Stimulated activated naive CD4-positive, alpha-beta T cell (primary cell): ENCODE measurements around the gene NUFIP2.
"Not testable (repeated sequence)": the region's sequence is repeated elsewhere in the genome, so short reads cannot be mapped to it uniquely, and the experiment has no call there.

Experiments
- DNase-seq, 6 experiments: peaks; one replicate each; lab custom pipeline; 2025; lab: John Stamatoyannopoulos, UW

The NUFIP2 gene, protein sequence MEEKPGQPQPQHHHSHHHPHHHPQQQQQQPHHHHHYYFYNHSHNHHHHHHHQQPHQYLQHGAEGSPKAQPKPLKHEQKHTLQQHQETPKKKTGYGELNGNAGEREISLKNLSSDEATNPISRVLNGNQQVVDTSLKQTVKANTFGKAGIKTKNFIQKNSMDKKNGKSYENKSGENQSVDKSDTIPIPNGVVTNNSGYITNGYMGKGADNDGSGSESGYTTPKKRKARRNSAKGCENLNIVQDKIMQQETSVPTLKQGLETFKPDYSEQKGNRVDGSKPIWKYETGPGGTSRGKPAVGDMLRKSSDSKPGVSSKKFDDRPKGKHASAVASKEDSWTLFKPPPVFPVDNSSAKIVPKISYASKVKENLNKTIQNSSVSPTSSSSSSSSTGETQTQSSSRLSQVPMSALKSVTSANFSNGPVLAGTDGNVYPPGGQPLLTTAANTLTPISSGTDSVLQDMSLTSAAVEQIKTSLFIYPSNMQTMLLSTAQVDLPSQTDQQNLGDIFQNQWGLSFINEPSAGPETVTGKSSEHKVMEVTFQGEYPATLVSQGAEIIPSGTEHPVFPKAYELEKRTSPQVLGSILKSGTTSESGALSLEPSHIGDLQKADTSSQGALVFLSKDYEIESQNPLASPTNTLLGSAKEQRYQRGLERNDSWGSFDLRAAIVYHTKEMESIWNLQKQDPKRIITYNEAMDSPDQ

GRCh38 chr17:29293890-29294579, at the start of gene NUFIP2:
Gene NUFIP2 (minus strand): TSS chr17:29294148. CDS start chr17:29294059, 89 bp downstream.
- peak; percentile 95 to 99 (median 98) for DNase-seq

- no peak for DNase-seq
Observed at GRCh38 chr17:29342158-29342765, 48.3 kb upstream of the NUFIP2 start.

GRCh38 chr17:29341726-29342125, 47.8 kb upstream of the NUFIP2 start:
- DNase-seq, result no peak

DNA sequence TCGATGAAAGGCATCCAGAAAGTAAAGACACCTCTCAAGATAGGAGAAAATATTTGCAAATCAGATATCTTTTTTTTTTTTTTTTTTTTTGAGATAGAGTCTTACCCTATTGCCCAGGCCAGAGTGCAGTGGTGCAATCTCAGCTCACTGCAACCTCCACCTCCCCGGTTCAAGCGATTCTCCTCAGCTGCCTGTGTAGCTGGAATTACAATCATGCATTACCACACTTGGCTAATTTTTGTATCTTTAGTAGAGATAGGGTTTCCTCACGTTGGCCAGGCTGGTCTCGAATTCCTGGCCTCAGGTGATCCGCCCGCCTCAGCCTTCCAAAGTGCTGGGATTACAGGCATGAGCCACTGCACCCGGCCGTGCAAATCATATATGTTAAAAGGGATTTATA, 45.1 kb upstream of the NUFIP2 start:
- DNase-seq, result not testable (repeated sequence)

DNA sequence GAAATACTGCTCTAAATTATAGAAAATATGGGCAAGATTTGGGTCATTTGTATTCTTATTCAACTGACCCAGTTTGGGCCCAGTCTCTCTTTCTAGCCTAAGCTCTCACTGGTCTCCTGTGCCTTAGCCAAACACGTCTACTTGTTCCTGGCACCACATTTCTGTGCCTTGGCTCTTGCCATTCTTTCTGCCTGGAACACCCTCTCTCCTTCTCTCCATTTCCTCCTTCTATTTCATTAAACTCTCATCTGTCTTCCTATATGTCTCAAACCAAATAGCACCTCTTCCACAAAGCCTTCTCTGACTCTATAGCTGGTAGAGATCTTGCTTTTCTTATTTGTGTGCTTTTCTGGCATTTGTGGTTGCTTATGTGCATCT, 37.7 kb upstream of the NUFIP2 start:
- DNase-seq, result no peak

DNA sequence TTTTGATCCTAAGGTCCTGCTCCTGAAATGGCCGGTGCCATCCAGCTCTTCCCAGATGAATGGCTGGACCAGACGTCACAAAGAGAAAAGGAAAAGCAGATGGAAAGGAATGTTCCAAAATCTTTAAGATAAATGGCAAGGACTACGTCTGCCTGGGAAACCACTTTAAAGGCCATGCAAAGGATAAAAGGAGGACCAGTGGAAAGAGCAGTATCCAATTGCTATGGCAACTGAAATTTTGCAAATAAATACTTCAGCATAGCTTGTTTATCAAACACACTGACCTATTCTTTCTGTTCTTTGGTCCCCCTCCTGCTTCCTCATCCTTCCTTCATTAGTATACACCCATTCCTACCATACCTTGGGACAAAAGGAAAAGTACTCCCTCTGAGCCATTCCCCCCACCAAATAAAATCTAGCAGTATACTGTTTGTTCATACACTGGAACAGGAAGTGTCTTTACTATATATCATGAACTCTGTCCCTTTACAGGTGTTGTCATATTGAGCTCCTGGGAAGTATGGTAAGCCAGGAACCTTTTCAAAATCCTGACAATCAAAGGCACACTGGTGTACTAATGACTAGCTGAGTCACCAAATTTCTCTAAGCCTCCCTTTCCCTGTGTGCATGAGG, 37.2 kb upstream of the NUFIP2 start:
- DNase-seq, result no peak

GRCh38 chr17:29327412-29327811, 33.5 kb upstream of the NUFIP2 start:
- no peak for DNase-seq

- DNase-seq, result no peak
Observed at GRCh38 chr17:29326023-29326813, 32.3 kb upstream of the NUFIP2 start.

- no peak for DNase-seq
Observed at GRCh38 chr17:29322363-29322762, 28.4 kb upstream of the NUFIP2 start.

- no peak for DNase-seq
Observed at GRCh38 chr17:29303386-29303785, 9.4 kb upstream of the NUFIP2 start.

GRCh38 chr17:29299031-29299430, 5.1 kb upstream of the NUFIP2 start:
- DNase-seq, result no peak

DNA sequence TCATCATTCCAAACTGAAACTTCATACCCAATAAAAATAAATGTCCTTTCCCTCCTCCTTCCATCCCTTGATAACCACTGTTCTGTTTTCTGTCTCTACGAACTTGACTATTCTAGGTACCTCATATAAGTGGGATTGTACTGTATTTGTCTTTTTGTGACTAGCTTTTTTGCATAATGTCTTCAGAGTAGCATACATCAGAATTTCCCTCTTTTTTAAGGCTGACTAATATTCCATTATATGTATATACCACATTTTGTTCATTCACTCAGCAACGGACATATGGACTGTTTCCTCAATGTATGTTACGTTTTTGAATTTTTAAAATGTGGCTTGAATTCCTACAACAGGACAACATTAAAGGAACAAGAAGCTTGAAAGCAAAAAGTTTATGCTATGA, 1.5 kb upstream of the NUFIP2 start:
- DNase-seq, result no peak

DNA sequence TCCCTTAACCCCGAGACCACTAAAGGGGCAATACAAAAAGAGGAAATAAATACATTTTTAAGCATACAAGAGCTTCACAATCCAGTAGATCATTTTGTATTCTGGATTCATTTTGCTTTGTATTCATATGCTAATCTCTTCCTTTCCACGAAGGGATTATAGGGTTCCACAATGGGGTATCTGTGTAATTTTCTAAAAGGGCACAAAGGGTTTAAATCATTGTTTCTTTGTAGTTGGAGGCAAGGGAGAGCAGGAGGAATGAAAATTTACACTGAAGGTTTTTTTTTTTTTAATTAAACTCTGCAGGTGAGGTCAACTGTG, 592 bp upstream of the NUFIP2 start:
- DNase-seq, result no peak

GRCh38 chr17:29292992-29293889, 707 bp downstream of the NUFIP2 start:
- peak; percentile 26 to 69 (median 60) for DNase-seq

DNA sequence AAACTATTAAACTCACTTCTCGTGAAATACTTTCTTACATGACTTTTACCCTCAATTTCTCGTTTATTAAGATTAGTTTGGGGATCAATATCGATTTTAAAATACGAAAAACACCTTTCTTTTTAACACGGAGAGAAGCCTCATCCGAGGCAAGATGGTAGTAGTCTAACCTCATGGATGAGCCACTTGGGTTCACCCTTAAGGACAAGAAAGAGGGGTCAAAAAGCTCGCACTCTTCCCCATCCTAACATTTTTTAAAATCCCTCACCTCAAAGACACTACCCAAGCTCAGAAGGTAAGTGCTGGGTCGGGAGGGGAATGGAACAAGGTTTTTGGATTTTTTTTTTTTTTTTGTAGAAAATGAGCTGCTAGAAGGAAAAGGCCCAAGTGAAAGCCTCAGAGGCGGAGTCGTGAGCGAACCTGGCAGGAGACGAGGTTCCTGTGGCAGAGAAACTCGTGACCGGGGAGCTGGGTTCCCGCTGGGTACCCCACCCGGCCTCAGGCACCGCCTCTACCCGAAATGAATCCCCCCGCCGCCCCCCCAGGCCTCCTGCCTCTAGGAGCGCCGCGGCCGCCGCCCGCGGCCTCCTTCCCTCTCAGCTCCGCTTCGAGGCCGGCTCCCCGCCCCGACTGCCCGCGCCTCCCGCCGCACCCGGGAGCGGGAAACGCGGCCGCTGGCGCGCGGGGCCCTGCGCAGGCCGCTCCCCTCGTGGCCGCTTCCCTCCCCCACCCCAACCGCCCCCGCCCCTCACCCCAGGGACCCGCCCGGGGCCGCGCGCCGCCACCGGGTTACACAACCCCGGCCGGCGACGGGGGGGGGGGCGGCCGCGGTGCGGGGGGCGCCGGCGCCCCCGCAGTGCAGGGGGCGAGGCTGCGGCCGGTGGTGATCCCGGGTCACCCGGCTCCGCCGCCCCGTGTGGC, 1.6 kb downstream of the NUFIP2 start:
- peak; percentile 29 to 55 (median 48) for DNase-seq

- peak in 3 of 6 experiments; percentile 37 to 69 (median 60) for DNase-seq
Observed at GRCh38 chr17:29291163-29291752, 2.7 kb downstream of the NUFIP2 start.

GRCh38 chr17:29289852-29290251, 4.1 kb downstream of the NUFIP2 start:
- no peak for DNase-seq

- no peak for DNase-seq
Observed at GRCh38 chr17:29283961-29284360, 10.0 kb downstream of the NUFIP2 start.

GRCh38 chr17:29283496-29283895, 10.5 kb downstream of the NUFIP2 start:
- no peak for DNase-seq
